Bronchial epithelial cell (primary cell): ENCODE measurements around the gene BCL7A. TPM values are rescaled to one million over a fixed set of nuclear protein-coding genes. Genes with fewer than 3 reads are reported as not detected.

ENCODE experiments used
- DNase-seq: peaks from one replicate; pipeline ENCODE4 v3.0.0-alpha.2; 2010; ENCODE audit warnings: low read depth
- FAIRE-seq: peaks from 2 replicates; lab custom pipeline; 2011; peaks lifted over from hg19 to GRCh38; lab: Jason Lieb, UNC
- H3K27me3 ChIP-seq: 2 replicates; pipeline ENCODE4 v1.5.1; 2011; ENCODE audit warnings: low read length; ENCODE audit not compliant: control insufficient read depth, insufficient read depth
- H3K36me3 ChIP-seq: 2 replicates; pipeline ENCODE4 v1.5.1; 2011; ENCODE audit warnings: low read length; ENCODE audit not compliant: control insufficient read depth, insufficient read depth
- H3K4me3 ChIP-seq: 2 replicates; pipeline ENCODE4 v1.5.1; 2011; ENCODE audit warnings: mild to moderate bottlenecking, low read depth, low read length, control low read depth
- total RNA-seq: library from RNA; depleted of rRNA; stranded (reverse); fragments of >200 nt; gene quantifications from 2 replicates; pipeline ENCODE4 v1.2.1, GENCODE V29; 2014
- TF ChIP-seq, protein P1 (sequence below): IDR thresholded peaks from 2 replicates; pipeline ENCODE4 v1.5.1; 2011; ENCODE audit warnings: mild to moderate bottlenecking, moderate library complexity, low read length, control low read depth, inconsistent platforms; ENCODE audit not compliant: insufficient read depth, severe bottlenecking

BCL7A gene
- total RNA-seq, 1 donor from 2014 or later, result 17.1 TPM

DNA sequence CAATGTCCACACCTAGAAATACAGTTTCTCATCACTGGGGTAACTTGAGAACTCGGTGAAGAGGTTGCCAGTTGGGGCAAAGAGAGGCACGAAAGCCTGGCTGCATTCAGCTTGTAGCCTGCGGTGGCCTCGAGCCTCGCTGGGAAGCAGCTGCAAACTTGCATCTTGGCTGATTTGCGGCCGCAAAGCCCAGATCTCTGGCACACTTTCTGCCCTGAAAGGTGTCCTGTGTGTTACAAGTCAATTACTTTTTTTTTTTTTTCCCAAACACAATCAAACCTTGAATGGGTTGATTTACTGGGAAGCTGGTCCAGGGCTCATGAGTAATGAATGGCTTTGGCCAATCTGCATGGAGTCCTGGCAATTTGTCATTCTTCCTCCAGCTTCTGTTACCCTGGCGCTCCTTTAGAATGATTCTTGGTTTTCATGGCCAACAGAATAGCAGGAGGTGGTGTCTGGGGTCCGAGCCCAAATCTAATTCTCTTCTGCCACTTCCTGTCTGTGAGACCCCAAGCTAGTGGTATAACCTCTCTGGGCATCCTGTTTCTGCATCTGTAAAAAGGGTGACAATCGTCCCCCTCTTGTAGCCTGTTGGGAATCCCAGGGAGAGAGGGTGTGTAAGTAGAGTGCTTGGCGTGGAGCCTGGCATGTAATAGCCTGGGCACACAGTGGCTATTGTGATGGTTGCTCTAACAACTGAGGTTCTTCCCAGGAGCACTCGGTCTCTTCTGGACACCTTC lies 6.7 kb downstream of the BCL7A start:
- DNase-seq (peak; percentile 63), FAIRE-seq (no peak)
- Histone ChIP-seq H3K4me3 (no peak overlapping the region), H3K36me3 (peaks cover 5% of the 10 kb centered on the region), H3K27me3 (no peaks in the 10 kb centered on the region)
- TF ChIP-seq, protein P1, sequence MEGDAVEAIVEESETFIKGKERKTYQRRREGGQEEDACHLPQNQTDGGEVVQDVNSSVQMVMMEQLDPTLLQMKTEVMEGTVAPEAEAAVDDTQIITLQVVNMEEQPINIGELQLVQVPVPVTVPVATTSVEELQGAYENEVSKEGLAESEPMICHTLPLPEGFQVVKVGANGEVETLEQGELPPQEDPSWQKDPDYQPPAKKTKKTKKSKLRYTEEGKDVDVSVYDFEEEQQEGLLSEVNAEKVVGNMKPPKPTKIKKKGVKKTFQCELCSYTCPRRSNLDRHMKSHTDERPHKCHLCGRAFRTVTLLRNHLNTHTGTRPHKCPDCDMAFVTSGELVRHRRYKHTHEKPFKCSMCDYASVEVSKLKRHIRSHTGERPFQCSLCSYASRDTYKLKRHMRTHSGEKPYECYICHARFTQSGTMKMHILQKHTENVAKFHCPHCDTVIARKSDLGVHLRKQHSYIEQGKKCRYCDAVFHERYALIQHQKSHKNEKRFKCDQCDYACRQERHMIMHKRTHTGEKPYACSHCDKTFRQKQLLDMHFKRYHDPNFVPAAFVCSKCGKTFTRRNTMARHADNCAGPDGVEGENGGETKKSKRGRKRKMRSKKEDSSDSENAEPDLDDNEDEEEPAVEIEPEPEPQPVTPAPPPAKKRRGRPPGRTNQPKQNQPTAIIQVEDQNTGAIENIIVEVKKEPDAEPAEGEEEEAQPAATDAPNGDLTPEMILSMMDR, result no peak

DNA sequence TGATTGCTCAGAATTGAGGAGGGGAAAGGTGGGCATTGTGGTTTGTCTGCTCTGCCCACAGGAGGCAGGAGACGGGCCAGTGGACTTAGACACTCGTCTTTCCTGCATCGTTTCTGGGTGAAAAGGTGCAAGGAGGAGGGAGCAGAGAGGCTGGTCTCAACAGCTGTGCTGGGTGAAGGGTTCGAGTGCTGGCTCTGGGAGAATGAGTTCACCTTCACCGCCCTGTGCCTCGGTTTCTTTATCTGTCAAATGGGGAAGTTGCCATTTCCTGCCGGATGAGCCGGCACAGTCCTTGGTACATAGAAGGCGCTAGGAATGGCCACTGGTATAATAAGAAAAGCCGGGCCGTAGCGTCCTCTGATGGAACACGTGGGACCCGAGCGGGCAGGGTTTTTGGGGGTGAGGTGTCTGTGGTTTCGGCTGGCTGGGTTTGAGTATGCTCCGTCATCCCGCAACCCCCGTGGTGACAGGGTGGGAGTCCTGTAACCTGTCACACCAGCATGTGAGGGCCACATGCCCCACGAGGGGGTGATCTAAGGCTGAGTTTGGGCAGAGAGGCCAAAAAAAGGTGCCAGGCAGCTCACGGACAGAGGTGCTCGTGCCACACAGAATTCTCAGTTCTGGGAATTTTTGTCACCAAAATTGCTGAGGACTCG lies 7.3 kb downstream of the BCL7A start:
- FAIRE-seq, result no peak
- Histone ChIP-seq H3K4me3 (no peak overlapping the region), H3K36me3 (peaks cover 5% of the 10 kb centered on the region), H3K27me3 (no peaks in the 10 kb centered on the region)
- no peak for DNase-seq
- TF ChIP-seq, protein P1, result no peak

DNA sequence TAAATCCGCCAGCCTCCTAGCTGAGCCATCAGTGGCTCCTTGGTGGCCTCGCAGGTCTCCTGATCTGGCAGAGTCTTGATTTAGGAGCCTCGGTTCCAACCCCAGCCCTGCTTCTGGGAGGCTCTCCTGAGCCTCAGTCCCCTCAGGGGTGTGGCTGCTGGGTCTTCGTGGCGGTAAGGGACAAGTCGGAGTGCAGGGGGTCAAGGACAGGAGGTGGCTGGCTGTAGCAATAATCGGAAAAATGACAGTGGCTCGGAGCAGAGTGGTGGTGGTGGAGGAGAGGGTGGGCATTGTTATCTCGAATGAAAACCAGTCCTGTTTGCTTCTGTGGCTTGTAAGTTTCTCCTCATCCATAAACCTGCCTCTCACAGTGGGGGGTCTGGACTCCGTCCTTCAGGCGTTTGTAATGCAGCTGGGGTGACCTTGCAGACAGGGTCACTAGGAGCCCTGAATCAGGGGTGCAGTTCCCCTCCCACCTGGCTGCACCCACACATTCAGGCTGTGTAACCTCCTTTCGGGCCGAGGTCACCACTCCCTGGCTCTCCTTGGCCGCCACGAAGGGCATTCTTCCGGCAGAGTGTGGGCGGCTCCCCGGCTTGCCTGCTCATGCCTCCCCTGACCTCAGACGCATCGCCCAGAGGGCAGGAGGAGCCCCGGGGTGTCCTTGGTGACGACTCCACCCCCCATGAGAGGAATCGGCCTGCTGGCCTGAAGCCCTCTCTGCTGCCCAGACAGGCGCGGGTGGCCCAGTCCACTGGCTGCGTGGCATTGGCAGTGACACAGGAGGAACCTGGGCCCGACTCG lies 8.1 kb downstream of the BCL7A start:
- H3K27me3 ChIP-seq, result no peaks in the 10 kb centered on the region
- no peak overlapping the region for H3K4me3 ChIP-seq
- peaks cover 5% of the 10 kb centered on the region for H3K36me3 ChIP-seq
- DNase-seq (peak; percentile 62), FAIRE-seq (no peak)
- TF ChIP-seq, protein P1, result no peak

DNA sequence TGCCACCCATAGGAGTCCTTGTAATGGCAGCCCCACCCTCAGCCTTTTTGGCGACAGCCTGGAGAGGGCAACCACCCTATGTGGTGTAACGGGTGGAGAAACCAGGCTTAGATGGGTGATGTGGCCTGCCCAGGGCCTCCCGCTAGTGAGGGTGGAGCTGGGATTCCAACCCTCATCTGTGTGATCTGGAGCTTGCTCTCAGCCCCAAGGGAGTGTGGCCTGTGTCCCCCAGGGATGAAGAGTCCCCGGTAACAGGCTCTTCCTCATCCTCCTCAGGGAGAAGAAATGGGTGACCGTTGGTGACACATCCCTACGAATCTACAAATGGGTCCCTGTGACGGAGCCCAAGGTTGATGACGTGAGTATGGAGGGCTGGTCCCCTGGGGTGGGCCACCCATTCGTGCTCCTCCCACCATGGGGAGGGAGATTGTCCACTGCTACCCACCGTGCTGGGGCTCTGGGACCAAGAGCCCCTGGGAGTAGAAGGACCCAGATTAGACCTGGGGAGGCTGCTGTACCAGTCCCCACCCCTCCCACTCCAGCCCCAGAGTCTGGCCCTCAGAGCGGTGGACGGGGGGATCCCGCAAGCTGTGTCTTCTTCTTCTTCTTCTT lies 8.8 kb downstream of the BCL7A start:
- TF ChIP-seq, protein P1, result no peak
- FAIRE-seq (no peak), DNase-seq (no peak)
- peaks cover 5% of the 10 kb centered on the region for H3K36me3 ChIP-seq
- H3K27me3 ChIP-seq, result no peaks in the 10 kb centered on the region
- no peak overlapping the region for H3K4me3 ChIP-seq

DNA sequence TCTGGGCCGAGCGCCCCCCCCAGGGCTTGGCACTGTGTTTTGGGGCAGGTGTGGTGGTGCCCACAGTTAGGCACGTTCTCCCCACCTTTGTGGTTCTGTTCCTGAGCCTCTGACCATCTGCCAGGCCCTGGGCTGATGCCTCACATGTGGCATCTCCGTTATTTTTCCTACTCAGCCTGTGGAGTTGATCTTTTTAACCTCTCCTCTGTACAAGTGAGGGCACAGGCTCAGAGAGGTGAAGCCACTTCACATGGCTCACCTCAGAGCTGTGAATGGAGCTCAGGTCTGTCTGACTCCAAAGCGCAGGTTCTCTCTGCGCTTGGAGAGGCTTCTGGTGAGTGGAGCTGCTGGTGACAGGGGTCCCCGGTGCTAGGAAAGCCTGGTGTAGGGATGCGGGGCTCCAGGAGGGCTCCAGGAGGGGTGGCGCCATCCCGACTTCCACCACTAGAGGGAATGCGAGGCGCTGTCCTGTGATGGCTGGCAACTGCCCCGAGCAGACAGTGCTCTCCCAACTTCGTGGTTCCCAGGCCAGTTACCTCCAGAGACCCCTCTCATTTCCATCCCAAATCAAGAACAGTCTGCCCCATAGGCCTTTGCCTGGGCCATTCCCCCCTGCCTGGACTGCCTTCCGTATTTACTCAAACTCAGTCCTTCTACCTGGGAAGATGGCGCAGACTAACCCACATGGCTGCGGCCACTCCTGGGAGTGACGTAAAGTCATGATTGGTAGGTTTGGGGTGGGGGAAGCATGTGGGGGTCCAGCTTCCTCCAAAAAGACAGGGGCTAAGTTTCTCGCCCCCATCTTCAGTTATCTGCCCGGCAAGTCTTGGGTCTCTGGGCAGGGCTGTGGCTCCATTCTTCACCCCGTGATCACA lies 9.9 kb downstream of the BCL7A start:
- peaks cover 6% of the 10 kb centered on the region for H3K36me3 ChIP-seq
- TF ChIP-seq, protein P1, result peak; percentile 91
- no peak overlapping the region for H3K4me3 ChIP-seq
- FAIRE-seq (no peak), DNase-seq (peak; percentile 15)
- no peaks in the 10 kb centered on the region for H3K27me3 ChIP-seq
